ENCODE measurements around the gene DENND2C.

DENND2C gene

DNA sequence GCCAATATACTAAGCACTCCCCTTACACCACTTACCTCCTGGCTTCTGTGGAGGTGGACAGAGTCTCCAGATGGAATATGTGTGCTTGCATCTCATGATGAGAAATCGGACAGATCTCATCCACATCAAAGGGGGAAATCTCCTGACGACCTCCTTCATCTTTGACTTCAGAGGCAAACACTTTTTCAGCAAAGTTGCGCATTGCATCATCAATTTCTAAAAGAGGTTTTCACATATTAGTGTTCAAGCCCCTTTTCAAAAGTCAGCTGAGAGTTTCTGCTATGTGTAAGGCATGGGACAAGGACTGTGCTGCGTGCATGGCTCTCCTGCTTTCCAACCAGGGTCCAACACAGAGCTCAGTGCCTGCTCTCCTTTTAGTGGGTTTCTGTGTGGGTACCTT, 18.7 kb upstream of the DENND2C start:
- H3K4me3 ChIP-seq (ENCODE audit: low read length), result no peak overlapping the region
- no peak for DNase-seq (ENCODE audit: low read depth, low spot score)

DNA sequence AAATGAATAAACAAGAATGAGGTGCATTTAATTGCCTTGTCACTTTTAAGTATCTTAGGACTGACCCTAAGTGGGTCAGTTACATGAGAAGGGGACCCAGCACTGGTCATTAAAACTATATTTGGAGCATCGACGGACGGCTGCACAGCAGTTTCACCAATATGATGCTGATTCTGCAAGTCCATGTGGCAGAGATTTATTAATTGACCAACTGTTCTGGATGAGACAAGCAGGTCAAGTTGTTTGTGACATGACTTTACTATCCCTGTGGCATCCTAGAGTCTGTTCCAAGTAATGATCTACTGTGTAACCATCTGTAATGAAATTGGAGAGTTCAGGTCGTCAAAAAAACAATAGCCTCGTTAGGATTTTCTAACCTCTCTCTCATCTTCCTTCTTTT, 16.0 kb upstream of the DENND2C start:
- no peak for DNase-seq (ENCODE audit: low read depth, low spot score)
- no peak overlapping the region for H3K4me3 ChIP-seq (ENCODE audit: low read length)

DNA sequence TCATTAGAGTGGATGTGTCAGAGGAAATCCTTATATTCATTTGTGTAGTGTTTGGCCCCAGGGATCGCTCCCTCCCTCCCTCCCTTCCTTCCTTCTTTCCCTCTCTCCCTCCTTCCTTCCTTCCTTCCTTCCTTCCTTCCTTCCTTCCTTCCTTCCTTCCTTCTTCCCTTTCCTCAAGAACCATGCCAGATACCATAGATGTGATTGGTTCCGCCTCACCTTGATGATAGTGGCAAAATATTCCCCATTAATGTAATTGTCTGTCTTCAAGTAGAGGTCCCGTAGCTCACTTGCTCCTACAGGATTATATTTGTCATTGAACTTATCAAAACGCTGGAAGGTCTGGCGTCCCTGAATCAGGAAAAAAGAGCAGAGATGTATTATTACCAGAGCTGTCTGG, 7.8 kb upstream of the DENND2C start:
- H3K4me3 ChIP-seq (ENCODE audit: low read length), result no peak overlapping the region
- DNase-seq (ENCODE audit: low read depth, low spot score), result no peak

DNA sequence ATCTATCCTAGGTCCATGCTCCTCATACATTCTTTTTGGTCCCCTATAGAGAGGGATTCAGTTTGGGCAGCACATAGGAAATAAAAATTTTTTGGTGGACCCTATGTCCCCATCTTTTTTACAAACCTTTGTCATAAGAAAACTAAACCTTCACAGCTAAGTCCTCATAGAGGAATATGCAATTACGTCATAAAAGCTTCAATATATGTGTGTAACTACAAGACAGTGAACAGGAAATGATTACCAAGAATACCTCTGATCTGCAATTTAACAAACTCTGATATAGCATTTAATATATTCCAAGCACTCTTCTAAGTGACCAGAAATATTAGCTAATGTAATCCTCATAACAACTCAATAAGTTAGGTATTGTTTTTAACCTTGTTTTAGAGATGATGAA, 6.3 kb upstream of the DENND2C start:
- no peak for DNase-seq (ENCODE audit: low read depth, low spot score)
- no peak overlapping the region for H3K4me3 ChIP-seq (ENCODE audit: low read length)

DNA sequence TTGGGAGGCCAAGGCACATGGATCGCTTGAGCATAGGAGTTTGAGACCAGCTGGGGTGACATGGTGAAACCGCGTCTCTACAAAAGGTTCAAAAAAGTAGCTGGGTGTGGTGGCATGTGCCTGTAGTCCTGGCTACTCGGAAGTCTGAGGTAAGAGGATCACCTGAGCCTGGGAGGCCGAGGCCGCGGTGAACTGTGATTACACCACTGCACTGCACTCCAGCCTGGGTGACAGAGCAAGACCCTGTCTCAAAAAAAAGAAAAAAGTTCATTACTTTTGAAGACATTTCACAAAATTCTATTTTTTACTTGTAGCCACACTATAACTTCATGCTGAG, 2.1 kb upstream of the DENND2C start:
- H3K4me3 ChIP-seq (ENCODE audit: low read length), result no peak overlapping the region
- no peak for DNase-seq (ENCODE audit: low read depth, low spot score)

DNA sequence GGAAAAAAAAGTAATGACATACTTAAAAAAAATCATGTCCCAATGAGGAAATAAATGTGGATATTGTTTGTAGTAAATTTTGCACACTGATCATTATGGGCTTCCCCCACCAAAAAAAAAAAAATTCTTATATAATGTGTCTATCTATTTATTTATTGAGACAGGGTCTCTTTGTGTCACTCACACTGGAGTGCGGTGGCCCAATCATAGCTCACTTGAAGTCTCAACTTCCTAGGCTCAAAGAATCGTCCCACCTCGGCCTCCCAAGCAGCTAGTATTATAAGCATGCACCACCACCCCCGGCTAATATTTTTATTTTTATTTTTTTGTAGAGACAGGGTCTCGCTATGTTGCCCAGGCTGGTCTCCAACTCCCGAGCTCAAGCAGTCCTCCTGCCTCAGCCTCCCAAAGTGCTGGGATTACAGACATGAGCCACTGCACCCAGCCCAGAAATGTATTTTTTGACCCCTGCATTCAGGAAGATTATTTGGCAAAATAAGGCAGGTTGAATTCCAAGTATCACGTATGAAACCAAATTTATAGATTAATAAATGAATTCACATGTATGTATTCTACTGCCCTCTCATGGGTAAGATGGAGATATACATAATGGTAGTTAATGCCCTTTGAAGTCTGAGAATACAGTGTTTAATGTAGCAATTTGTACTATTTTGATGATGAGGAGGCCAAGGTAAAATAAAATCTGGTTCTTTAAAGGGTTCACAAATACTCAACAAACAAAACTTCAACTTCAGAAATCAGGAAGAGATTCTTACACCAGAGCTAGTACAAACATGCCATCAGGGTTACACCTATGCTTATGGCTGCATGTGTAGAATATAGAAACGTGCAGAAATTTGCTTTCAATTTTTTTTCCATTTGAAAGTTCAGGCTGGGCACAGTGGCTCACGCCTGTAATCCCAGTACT, 1.4 kb upstream of the DENND2C start:
- DNase-seq (ENCODE audit: low read depth, low spot score), result peak; percentile 9
- no peak overlapping the region for H3K4me3 ChIP-seq (ENCODE audit: low read length)

DNA sequence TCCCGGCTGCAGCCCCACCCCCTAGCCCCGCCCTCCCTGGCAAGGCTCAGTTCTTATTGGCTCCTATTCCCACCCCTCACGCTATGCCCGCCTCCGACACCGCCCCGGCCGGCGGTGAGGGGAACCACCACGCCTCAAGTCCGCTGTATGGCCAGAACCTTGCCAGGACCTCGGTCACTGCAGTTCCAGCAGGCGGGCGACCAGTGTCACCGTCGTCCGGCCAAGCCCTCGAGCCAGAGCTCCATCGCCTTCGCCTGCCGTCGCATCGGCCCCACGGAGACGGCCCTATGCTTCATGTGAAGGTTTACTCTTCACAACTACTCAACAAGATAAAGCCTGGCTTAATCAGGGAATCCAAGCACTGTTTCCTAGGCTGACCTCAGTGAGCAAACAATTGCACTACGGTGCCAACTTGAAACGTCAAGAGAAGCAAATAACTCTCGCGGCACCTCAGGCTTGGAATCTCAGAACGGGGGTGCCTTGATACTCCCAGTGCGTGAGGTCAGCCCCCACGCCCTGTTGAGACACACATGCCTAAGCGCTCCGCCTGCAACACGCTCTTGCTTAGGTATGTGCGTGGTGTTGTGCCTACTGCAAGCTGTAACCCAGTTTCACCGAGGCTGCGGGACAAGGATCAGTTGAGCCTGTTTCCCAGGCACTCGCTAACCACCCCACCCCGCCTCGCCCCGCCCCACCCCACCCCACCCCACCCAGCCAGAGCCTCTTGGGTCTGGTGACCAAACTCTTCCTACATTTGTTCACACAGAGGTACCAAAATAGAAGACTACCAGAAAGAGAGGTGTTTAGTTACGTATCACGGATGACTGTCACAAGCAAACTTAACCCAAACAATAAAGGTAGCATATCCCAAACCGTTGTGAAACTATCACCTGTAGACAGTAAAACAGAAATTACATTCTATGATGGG, 498 bp upstream of the DENND2C start:
- H3K4me3 ChIP-seq (ENCODE audit: low read length), result peak overlapping the region; percentile 48
- DNase-seq (ENCODE audit: low read depth, low spot score), result peak; percentile 10

DNA sequence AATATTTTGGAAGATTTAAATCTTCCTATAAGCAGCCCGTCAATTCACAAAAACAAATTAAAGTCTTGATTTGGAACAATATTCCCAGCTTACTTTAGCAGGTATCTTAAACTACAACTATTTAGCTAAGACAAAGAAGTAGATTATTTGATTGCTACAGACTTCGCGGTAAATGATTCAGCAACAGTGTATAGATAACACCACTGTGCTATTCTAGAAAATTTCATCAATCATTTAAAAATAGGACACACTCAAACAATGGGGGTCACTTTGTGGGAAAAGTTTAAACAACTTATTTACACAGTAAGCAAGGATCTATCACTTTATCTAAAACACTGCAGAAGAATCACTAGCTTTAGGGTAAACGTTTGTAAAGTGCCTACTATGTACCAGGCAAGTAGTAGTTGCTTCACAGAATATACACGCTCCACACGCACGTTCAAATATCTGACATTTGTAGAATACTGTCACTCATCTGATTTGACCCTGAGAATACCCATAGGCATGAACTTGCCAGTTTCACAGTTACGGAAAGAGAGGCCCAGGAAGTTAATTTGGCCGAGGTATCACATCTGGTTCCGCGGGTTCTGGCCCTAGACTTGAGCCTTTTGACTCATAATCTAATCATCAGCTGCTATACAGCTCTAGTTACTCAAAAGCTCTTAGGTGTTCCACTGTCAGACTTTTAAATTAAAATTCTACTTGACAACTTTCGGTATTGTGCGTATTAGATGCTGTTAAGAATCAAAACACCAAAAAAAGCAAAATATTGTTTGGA, 876 bp downstream of the DENND2C start:
- H3K4me3 ChIP-seq (ENCODE audit: low read length), result peak overlapping the region; percentile 48
- DNase-seq (ENCODE audit: low read depth, low spot score), result no peak

DNA sequence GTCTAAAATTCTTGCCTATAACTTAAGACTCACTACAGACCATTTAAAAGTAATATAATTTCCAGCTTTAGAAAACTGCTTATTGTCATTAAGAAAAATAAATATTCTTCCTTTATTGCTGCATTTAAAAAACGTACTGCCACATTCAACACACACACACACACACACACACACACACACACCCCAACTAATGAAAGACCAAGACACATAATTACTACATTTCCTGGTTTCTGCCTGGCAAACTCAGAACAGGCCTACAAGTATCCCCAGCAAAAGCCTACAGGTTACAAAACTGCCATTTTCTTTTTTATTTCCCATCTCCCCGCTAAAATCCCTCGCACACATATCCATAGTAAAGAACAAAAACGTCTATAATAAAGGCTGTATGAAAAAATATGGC, 1.5 kb downstream of the DENND2C start:
- no peak for DNase-seq (ENCODE audit: low read depth, low spot score)
- no peak overlapping the region for H3K4me3 ChIP-seq (ENCODE audit: low read length)

DNA sequence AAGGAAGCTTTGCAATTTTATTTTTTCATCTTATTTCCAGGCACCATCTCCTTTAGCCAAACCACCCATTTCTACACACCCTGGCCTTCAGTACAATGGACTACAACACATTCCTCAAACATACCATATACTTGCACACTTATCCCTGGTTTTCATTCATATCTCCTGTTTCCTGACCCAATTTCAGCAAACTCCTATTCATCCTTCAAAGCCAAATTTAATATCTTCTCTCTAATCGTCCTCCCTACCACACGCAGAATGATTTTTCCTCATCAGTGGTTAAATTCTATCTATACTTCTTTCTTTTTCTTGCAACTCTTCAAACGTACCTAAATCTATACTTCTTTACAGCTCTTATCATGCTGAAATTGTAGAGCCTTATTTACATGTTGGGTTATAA, 2.9 kb downstream of the DENND2C start:
- DNase-seq (ENCODE audit: low read depth, low spot score), result no peak
- H3K4me3 ChIP-seq (ENCODE audit: low read length), result no peak overlapping the region

DNA sequence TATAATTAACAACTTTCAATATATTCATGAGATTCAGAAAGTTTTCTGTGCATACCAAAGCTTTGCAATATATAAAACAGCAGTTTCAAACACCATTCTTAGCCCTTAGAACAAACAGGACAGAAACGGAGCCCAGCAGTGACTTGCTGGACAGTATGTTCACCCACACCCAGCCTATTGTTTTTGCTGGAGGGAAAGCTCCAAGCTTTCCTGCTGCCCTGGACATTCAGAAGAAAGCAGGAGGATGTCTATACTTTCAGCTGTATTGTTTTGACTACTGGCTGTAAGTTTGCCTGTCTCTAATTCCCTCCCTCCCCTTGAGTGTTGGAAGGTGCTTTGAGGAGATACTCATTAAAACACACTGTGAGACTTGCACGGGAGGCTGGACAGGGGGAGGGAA, 9.6 kb downstream of the DENND2C start:
- no peak for DNase-seq (ENCODE audit: low read depth, low spot score)
- no peak overlapping the region for H3K4me3 ChIP-seq (ENCODE audit: low read length)

DNA sequence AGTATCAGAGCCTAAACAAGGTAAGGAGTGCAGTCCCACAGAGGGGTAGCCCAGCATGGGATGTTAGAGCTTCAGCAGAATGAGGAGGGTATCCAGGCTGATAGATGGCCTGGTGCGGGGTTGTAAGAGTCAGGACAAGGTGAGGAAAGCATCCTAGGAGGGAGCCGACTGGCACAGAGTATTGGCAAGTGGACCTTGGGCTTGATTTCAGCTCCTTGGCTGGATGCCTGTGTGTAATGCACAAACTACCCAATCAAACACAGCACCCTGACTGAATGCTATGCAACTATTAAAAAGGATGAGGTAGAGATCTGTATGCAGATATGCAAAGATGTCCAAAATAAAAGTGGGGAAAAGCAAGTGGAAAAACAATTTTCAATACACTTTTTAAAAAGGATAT, 18.0 kb downstream of the DENND2C start:
- no peak overlapping the region for H3K4me3 ChIP-seq (ENCODE audit: low read length)
- DNase-seq (ENCODE audit: low read depth, low spot score), result no peak

DNA sequence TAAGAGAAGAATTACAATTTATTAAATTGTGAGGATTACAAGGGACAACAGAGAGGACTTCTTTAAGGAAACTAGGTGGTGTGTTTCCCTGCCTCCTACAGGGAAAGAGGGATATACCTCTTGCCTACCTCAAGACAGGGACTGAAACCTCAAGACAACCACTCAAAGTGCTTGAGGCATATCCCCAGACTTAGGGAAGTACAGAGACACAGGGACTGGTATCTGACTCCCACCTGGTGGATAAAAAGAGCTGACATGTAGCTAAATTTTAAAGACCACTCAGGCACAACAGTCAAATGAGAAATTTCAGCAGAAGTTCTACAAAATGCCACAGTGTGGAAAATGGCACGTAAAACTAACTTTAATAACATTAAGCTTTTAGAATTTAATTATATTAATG, 21.3 kb downstream of the DENND2C start:
- H3K4me3 ChIP-seq (ENCODE audit: low read length), result no peak overlapping the region
- no peak for DNase-seq (ENCODE audit: low read depth, low spot score)

DNA sequence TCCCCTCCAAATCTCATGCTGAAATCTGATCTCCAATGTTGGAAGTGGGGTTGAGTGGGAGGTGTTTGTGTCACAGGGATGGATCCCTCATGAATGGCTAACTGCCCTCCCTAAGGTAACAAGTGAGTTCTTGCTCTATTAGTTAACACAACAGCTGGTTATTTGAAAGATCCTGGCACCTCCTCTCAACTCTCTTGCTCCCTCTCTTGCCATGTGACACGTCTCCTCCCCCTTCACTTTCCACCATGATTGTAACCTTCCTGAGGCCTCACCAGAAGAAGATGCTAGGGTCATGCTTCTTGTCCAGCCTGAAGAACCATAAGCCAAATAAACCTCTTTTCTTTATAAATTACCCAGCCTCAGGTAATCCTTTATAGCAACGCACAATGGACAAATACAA, 28.5 kb downstream of the DENND2C start:
- no peak for DNase-seq (ENCODE audit: low read depth, low spot score)
- H3K4me3 ChIP-seq (ENCODE audit: low read length), result no peak overlapping the region

DNA sequence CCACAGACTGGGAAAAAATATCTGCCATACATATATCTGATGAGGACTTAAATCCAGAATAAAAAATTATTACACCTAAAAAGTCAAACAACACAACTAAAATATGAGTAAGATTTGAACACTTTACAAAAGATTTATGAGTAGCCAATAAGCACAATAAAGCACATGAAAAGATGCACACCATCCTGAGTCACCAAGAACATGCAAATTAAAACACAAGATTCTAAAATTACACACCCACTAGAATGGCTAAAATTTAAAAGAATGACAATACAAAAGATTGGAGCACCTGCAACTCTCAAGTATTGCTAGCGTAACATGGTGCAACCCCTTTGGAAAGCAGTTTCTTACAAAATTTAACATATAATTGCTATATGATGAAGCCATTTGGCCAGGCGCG, 30.9 kb downstream of the DENND2C start:
- no peak overlapping the region for H3K4me3 ChIP-seq (ENCODE audit: low read length)
- no peak for DNase-seq (ENCODE audit: low read depth, low spot score)

DNA sequence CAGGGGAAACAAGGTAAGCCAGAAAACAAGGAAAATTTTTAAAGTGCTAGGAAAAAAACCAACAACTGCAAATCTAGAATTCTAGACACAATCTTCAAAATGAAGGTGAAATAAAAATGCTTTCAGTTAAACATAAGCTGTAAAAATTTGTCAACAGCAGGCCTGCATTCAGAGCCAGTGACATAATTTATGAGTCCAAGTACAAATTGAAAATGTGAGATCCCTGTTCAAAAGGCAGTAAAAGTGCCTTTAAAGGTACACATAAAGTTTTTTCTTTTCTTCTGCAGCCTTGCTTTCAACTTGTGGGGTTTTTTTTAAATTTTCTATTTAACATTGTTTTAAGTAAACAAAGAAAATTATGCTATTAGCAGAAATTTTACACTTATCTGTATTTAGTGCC, 37.4 kb downstream of the DENND2C start:
- DNase-seq (ENCODE audit: low read depth, low spot score), result no peak
- H3K4me3 ChIP-seq (ENCODE audit: low read length), result no peak overlapping the region

DNA sequence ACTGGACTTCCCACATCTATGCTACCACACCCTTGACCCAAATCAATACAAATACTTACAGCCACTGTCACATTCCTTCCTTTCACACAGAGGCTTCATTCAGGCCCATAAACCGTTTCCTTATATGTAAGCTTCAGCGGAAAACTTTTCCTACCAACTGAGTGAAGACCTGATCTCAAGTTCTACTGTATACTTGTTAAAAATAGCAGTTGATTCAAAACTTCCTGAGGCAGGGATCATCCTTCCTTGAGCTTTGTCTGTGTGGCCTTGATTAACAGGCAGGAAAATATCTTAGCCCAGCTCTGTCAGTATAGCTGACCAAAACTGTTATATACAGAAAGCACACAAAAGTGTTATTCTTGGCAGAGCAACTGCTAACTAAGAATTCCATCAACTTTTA, 42.7 kb downstream of the DENND2C start:
- H3K4me3 ChIP-seq (ENCODE audit: low read length), result no peak overlapping the region
- no peak for DNase-seq (ENCODE audit: low read depth, low spot score)

DNA sequence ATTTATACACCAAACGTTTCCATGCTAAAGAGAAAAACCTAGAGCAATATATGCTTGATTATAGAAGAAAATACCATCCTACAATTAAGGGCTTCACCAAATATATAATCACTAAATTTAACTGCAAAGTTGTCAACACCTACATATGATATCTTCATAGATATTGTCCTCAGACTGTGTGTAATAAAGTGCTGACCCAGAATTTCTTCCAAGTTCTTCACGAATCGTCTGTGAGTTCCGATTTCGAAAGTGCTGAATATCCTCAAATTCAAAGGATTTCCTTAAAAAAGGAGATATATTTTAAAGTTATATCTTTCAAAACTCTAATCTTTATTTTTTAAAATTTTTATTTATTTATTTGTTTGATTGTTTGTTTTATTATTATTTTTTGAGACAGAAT, 46.5 kb downstream of the DENND2C start:
- no peak overlapping the region for H3K4me3 ChIP-seq (ENCODE audit: low read length)
- DNase-seq (ENCODE audit: low read depth, low spot score), result no peak

DNA sequence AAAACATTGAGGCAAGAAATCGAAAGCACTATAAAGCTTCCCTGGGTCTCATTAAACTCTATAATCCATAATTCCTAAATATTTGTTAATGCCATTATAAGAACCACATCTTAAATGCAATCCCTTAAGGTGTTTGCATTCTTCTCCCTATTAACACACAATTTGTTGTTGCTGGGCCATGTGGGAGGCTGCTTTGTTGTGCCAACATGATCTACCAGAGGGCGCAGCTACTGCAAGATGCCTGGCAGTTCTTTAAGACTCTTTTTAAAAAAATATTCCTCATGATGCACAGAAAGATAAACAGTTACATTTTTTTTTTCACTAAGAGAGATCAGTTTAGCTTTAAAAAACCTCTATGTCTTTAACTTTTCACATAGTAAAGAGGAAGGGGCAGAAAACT, 49.4 kb downstream of the DENND2C start:
- no peak overlapping the region for H3K4me3 ChIP-seq (ENCODE audit: low read length)
- DNase-seq (ENCODE audit: low read depth, low spot score), result no peak

DNA sequence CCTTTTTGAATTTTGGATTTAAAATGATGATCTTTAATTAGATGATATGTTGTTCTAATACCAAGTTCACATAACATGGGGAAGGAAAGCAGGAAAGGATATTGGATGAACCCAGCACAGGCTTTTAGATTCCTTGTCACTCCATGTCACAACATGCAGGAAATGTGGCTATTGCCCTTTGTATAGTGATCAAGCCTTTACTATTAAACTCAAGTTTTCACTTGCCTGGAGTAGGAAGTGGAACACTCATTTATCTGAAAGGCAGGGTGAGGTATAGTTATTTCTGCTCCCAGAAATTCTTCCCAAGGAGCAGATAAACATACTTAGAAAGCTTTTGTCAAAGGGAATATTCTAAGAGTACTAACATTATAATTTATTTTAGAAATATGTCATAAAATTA, 51.2 kb downstream of the DENND2C start:
- no peak for DNase-seq (ENCODE audit: low read depth, low spot score)
- H3K4me3 ChIP-seq (ENCODE audit: low read length), result no peak overlapping the region

Measured in Jurkat, Clone E6-1 (cell line).